ENCODE measurements around the gene DIP2C. TPM values are rescaled to one million over a fixed set of nuclear protein-coding genes. Genes with fewer than 3 reads are reported as not detected.
"Not testable (repeated sequence)": the region's sequence is repeated elsewhere in the genome, so short reads cannot be mapped to it uniquely, and the experiment has no call there.

Gene DIP2C
- total RNA-seq, 1 donor from 2014 or later: 2.5 TPM

- intact Hi-C loops (cut with micrococcal nuclease): no loop called here
These were observed 5.9 kb upstream of the DIP2C start for GRCh38 chr10:695396-695795.

GRCh38 chr10:693506-693905 lies 4.0 kb upstream of the DIP2C start:
- intact Hi-C loops (cut with micrococcal nuclease): no loop called here

- intact Hi-C loops (cut with micrococcal nuclease): no loop called here
These were observed 3.3 kb upstream of the DIP2C start for GRCh38 chr10:692682-693351.

GRCh38 chr10:691216-691615 lies 1.7 kb upstream of the DIP2C start:
- intact Hi-C loops (cut with micrococcal nuclease): no loop called here

GRCh38 chr10:690372-691161 lies 1.1 kb upstream of the DIP2C start:
- intact Hi-C loops (cut with micrococcal nuclease): no loop called here

- intact Hi-C loops (cut with micrococcal nuclease): no loop called here
These were observed 382 bp downstream of the DIP2C start for GRCh38 chr10:689121-689451.

GRCh38 chr10:688312-689120 lies 952 bp downstream of the DIP2C start:
- intact Hi-C loops (cut with micrococcal nuclease): no loop called here

- intact Hi-C loops (cut with micrococcal nuclease): no loop called here
These were observed 1.7 kb downstream of the DIP2C start for GRCh38 chr10:687583-688311.

GRCh38 chr10:686155-686931 lies 3.1 kb downstream of the DIP2C start:
- intact Hi-C loops (cut with micrococcal nuclease): no loop called here

GRCh38 chr10:685613-686012 lies 3.9 kb downstream of the DIP2C start:
- intact Hi-C loops (cut with micrococcal nuclease): no loop called here

GRCh38 chr10:683448-684071 lies 5.9 kb downstream of the DIP2C start:
- intact Hi-C loops (cut with micrococcal nuclease): no loop called here

GRCh38 chr10:682931-683447 lies 6.5 kb downstream of the DIP2C start:
- intact Hi-C loops (cut with micrococcal nuclease): no loop called here

GRCh38 chr10:681670-682318 lies 7.7 kb downstream of the DIP2C start:
- intact Hi-C loops (cut with micrococcal nuclease): no loop called here

- intact Hi-C loops (cut with micrococcal nuclease): no loop called here
These were observed 8.7 kb downstream of the DIP2C start for GRCh38 chr10:680745-681144.

- intact Hi-C loops (cut with micrococcal nuclease): no loop called here
These were observed 9.3 kb downstream of the DIP2C start for GRCh38 chr10:680146-680545.

GRCh38 chr10:679556-679955 lies 9.9 kb downstream of the DIP2C start:
- intact Hi-C loops (cut with micrococcal nuclease): no loop called here

- intact Hi-C loops (cut with micrococcal nuclease): not testable (repeated sequence)
These were observed 10.8 kb downstream of the DIP2C start for GRCh38 chr10:678662-679005.

- intact Hi-C loops (cut with micrococcal nuclease): no loop called here
These were observed 11.5 kb downstream of the DIP2C start for GRCh38 chr10:677750-678661.

GRCh38 chr10:677038-677437 lies 12.4 kb downstream of the DIP2C start:
- intact Hi-C loops (cut with micrococcal nuclease): no loop called here
